ENCODE data around the gene ZBTB18.

DNA sequence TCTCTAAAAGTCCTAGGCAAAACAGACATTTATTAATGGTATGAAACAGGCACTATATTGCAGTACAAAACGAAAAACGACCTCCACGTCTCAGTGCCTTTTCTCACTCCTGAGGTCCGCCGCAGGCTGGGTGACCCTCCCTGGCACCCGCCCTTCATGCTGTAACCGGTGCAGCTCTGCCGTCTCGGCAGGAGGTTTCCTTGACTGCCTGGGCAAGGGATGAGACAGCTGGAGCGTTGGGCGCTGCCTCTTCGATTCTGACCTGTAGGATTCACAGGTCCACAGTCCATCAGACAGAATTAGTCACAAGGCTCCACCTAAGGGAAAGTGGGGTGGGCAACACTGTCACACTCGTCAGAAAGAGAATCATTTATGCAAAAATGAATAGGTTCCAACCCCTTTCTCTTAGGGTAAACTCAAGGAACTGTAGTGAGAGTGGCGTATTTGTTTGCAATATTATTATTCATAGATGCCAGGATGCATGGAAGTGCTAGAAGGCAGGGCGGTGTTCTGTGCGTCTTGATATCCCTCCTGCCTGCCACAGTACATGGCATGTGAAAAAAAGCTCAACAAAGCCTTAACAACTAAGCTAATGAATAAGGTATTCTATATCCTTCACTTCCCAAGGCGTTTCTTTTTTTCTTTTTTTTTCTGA, 23.5 kb upstream of the ZBTB18 start:
- TF ChIP-seq, protein P1, sequence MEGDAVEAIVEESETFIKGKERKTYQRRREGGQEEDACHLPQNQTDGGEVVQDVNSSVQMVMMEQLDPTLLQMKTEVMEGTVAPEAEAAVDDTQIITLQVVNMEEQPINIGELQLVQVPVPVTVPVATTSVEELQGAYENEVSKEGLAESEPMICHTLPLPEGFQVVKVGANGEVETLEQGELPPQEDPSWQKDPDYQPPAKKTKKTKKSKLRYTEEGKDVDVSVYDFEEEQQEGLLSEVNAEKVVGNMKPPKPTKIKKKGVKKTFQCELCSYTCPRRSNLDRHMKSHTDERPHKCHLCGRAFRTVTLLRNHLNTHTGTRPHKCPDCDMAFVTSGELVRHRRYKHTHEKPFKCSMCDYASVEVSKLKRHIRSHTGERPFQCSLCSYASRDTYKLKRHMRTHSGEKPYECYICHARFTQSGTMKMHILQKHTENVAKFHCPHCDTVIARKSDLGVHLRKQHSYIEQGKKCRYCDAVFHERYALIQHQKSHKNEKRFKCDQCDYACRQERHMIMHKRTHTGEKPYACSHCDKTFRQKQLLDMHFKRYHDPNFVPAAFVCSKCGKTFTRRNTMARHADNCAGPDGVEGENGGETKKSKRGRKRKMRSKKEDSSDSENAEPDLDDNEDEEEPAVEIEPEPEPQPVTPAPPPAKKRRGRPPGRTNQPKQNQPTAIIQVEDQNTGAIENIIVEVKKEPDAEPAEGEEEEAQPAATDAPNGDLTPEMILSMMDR (conservative IDR thresholded peaks at IDR 0.05 in 1 of 2, IDR thresholded peaks at IDR 0.05 in 1 of 2; ENCODE audit: extremely low read depth in 1 of 2, insufficient read depth in 1 of 2, low read depth in 1 of 2, low read length in 2 of 2): no peak
- TF ChIP-seq EZH2 (IDR thresholded peaks at IDR 0.05; ENCODE audit: borderline replicate concordance, low read length): no peak

All from mammary epithelial cell (primary cell).